ENCODE data around the gene SEH1L. TPM values are rescaled to one million over a fixed set of nuclear protein-coding genes. Genes with fewer than 3 reads are reported as not detected.

SEH1L gene
- total and polyA plus RNA-seq, 10 of the 15 experiments (the other 5 are each of a cell fraction or from before 2014, with no cell fraction given): 27.5 to 109 (median 52.8) TPM

DNA sequence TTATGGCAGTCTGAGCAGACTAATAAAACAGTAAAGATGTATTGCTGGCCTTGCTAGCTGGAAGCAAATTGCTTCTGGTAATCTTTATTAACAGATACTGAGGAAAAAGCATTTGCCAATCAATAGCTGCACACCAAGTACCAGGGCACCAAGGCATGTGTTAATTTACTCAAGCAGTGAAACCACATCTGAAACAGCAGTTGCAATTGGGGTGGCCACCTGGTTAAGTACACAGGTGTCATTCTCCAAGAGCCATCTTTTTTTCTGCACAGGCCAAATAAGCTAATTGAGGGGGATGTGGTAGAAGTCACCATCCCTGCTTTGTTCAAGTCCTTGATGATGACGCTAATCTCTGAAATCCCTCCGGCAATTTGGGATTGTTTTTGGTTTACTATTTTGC, 8.6 kb upstream of the SEH1L start:
- in situ Hi-C loops (cut with MboI) (no loop called here), intact Hi-C loops (cut with micrococcal nuclease; ENCODE audit: unreplicated experiment) (loop anchor here (10.0 kb wide), 1 partner anchor 404 kb away; no protein-coding TSS in a partner anchor)
- Histone ChIP-seq H4K20me1 (ENCODE audit: control insufficient read depth, insufficient read depth) (no peaks in the 10 kb centered on the region), H3K36me3 (ENCODE audit: control insufficient read depth in 2 of 2, insufficient read depth in 2 of 2, low read length in 1 of 2) (no peaks in the 10 kb centered on the region), H3K27ac (ENCODE audit: control insufficient read depth, insufficient read depth) (no peak overlapping the region), H3K4me1 (ENCODE audit: control insufficient read depth, insufficient read depth, low read length) (no peaks in the 10 kb centered on the region), H3K9me3 (replicated peaks; ENCODE audit: control insufficient read depth, insufficient read depth, low read length) (no peaks in the 10 kb centered on the region), H2AFZ (ENCODE audit: control insufficient read depth, low read depth, low read length) (no peak overlapping the region), H3K4me3 (no peak overlapping the region), H3K4me2 (ENCODE audit: control insufficient read depth, insufficient read depth) (no peak overlapping the region), H3K27me3 (replicated peaks in 1 of 2; ENCODE audit: control insufficient read depth in 2 of 2, insufficient read depth in 2 of 2, low read length in 1 of 2) (no peaks in the 10 kb centered on the region), H3K9ac (ENCODE audit: control insufficient read depth, insufficient read depth, low read length) (no peak overlapping the region), H3K79me2 (ENCODE audit: control insufficient read depth, insufficient read depth, low read length) (no peaks in the 10 kb centered on the region)
- no peak for DNase-seq (ENCODE audit: low read depth, low spot score)
- no peak for TF ChIP-seq POLR2A (IDR thresholded peaks at IDR 0.05; ENCODE audit: low read depth, low read length)
- TF ChIP-seq, protein P1, sequence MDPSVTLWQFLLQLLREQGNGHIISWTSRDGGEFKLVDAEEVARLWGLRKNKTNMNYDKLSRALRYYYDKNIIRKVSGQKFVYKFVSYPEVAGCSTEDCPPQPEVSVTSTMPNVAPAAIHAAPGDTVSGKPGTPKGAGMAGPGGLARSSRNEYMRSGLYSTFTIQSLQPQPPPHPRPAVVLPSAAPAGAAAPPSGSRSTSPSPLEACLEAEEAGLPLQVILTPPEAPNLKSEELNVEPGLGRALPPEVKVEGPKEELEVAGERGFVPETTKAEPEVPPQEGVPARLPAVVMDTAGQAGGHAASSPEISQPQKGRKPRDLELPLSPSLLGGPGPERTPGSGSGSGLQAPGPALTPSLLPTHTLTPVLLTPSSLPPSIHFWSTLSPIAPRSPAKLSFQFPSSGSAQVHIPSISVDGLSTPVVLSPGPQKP (IDR thresholded peaks at IDR 0.05; ENCODE audit: low read depth, low read length): no peak
- TF ChIP-seq NFXL1 (IDR thresholded peaks at IDR 0.05; ENCODE audit: borderline replicate concordance): no peak
- FAIRE-seq: no peak
- ChIA-PET RAD21 (ENCODE audit: unreplicated experiment) (no interaction called here), POLR2A (no interaction called here), SMC1A (ENCODE audit: uncharacterized antibody, unreplicated experiment) (interaction anchor here (0.6 kb wide), 1 partner anchor 45 kb away, joined by 3 read pairs; no protein-coding TSS in a partner anchor), CTCF (interaction anchor here (1.0 kb wide), 1 partner anchor 221 kb away, joined by 3 read pairs; no protein-coding TSS in a partner anchor)
- WGBS (ENCODE audit: insufficient coverage, insufficient replicate concordance, low lambda C conversion rate, missing lambda C conversion rate): 67% methylated on average over 2 of the region's 2 CpGs
- no TSS peak for BruUV-seq (replicated peaks)
- ATAC-seq: peak; percentile 20; the same call in 1 of the 3 replicates

DNA sequence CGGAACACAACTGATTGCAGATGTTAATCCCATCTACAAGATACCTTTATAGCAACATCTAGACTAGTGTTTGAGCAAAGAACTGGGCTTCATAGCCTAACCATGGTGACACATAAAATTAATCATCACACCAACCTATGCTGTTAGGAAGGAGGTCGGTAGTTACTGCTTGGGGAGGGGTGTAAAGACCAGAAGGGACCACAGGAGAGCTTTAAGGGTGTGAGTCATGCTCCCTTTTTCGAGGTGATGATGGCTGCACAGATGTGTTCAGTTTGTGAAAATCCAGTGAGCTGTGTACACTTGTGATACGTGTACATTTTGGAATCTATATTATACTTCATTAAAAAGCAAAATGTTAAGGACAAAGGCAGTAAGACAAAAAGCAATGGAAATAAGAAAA, 4.6 kb upstream of the SEH1L start:
- FAIRE-seq (no peak), DNase-seq (ENCODE audit: low read depth, low spot score) (no peak), ATAC-seq (no peak)
- no peaks in the 10 kb centered on the region for H3K9me3 ChIP-seq (replicated peaks; ENCODE audit: control insufficient read depth, insufficient read depth, low read length)
- H3K4me3 ChIP-seq: no peak overlapping the region
- H4K20me1 ChIP-seq (ENCODE audit: control insufficient read depth, insufficient read depth): no peaks in the 10 kb centered on the region
- CTCF ChIA-PET: interaction anchor here (0.9 to 1.5 kb wide), 3 partner anchors 8 to 220 kb away, joined by 3 to 7 read pairs (median 4); no protein-coding TSS in a partner anchor
- H2AFZ ChIP-seq (ENCODE audit: control insufficient read depth, low read depth, low read length): no peak overlapping the region
- peaks cover 2% of the 10 kb centered on the region; the same call in 1 of the 2 replicates for H3K79me2 ChIP-seq (ENCODE audit: control insufficient read depth, insufficient read depth, low read length)
- H3K36me3 ChIP-seq (ENCODE audit: control insufficient read depth in 2 of 2, insufficient read depth in 2 of 2, low read length in 1 of 2): no peaks in the 10 kb centered on the region
- BruUV-seq (replicated peaks): no TSS peak
- in situ Hi-C loops (cut with MboI) (no loop called here), intact Hi-C loops (cut with micrococcal nuclease; ENCODE audit: unreplicated experiment) (loop anchor here (10.0 kb wide), 1 partner anchor 212 kb away; no protein-coding TSS in a partner anchor)
- POLR2A ChIA-PET: no interaction called here
- H3K27ac ChIP-seq (ENCODE audit: control insufficient read depth, insufficient read depth): no peak overlapping the region
- WGBS (ENCODE audit: insufficient coverage, insufficient replicate concordance, low lambda C conversion rate, missing lambda C conversion rate): 53% methylated on average over 4 of the region's 4 CpGs
- no peak overlapping the region for H3K4me2 ChIP-seq (ENCODE audit: control insufficient read depth, insufficient read depth)
- SMC1A ChIA-PET (ENCODE audit: uncharacterized antibody, unreplicated experiment): interaction anchor here (1.5 to 2.0 kb wide), 2 partner anchors 9 to 52 kb away, joined by 3 to 7 read pairs; no protein-coding TSS in a partner anchor
- H3K4me1 ChIP-seq (ENCODE audit: control insufficient read depth, insufficient read depth, low read length): no peaks in the 10 kb centered on the region
- H3K27me3 ChIP-seq (replicated peaks in 1 of 2; ENCODE audit: control insufficient read depth in 2 of 2, insufficient read depth in 2 of 2, low read length in 1 of 2): no peaks in the 10 kb centered on the region
- H3K9ac ChIP-seq (ENCODE audit: control insufficient read depth, insufficient read depth, low read length): no peak overlapping the region
- RAD21 ChIA-PET (ENCODE audit: unreplicated experiment): interaction anchor here (1.0 to 1.7 kb wide), 3 partner anchors 9 to 216 kb away, joined by 3 to 5 read pairs (median 4); no protein-coding TSS in a partner anchor
- TF ChIP-seq RUNX3 (IDR thresholded peaks at IDR 0.05; ENCODE audit: low read length) (no peak), ZNF217 (IDR thresholded peaks at IDR 0.05) (no peak), MXI1 (IDR thresholded peaks at IDR 0.05; ENCODE audit: low read depth, low read length) (no peak), BHLHE40 (IDR thresholded peaks at IDR 0.05; ENCODE audit: borderline replicate concordance in 1 of 2, low read depth in 2 of 2, low read length in 1 of 2) (no peak), CREM (IDR thresholded peaks at IDR 0.05; ENCODE audit: low read depth) (no peak), POLR2AphosphoS2 (IDR thresholded peaks at IDR 0.05; ENCODE audit: low read depth, low read length) (no peak), FOXM1 (IDR thresholded peaks at IDR 0.05; ENCODE audit: low read depth, low read length) (no peak)
- TF ChIP-seq, protein P2, sequence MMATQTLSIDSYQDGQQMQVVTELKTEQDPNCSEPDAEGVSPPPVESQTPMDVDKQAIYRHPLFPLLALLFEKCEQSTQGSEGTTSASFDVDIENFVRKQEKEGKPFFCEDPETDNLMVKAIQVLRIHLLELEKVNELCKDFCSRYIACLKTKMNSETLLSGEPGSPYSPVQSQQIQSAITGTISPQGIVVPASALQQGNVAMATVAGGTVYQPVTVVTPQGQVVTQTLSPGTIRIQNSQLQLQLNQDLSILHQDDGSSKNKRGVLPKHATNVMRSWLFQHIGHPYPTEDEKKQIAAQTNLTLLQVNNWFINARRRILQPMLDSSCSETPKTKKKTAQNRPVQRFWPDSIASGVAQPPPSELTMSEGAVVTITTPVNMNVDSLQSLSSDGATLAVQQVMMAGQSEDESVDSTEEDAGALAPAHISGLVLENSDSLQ (IDR thresholded peaks at IDR 0.05): no peak
- TF ChIP-seq, protein P3, sequence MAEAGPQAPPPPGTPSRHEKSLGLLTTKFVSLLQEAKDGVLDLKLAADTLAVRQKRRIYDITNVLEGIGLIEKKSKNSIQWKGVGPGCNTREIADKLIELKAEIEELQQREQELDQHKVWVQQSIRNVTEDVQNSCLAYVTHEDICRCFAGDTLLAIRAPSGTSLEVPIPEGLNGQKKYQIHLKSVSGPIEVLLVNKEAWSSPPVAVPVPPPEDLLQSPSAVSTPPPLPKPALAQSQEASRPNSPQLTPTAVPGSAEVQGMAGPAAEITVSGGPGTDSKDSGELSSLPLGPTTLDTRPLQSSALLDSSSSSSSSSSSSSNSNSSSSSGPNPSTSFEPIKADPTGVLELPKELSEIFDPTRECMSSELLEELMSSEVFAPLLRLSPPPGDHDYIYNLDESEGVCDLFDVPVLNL (IDR thresholded peaks at IDR 0.05; ENCODE audit: low read depth, low read length): no peak
- TF ChIP-seq, protein P4, sequence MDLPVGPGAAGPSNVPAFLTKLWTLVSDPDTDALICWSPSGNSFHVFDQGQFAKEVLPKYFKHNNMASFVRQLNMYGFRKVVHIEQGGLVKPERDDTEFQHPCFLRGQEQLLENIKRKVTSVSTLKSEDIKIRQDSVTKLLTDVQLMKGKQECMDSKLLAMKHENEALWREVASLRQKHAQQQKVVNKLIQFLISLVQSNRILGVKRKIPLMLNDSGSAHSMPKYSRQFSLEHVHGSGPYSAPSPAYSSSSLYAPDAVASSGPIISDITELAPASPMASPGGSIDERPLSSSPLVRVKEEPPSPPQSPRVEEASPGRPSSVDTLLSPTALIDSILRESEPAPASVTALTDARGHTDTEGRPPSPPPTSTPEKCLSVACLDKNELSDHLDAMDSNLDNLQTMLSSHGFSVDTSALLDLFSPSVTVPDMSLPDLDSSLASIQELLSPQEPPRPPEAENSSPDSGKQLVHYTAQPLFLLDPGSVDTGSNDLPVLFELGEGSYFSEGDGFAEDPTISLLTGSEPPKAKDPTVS (IDR thresholded peaks at IDR 0.05; ENCODE audit: low read depth, low read length): no peak
